PC-3 (cell line): ENCODE measurements around the gene PRR5L. TPM values are rescaled to one million over a fixed set of nuclear protein-coding genes. Genes with fewer than 3 reads are reported as not detected.

Experiments
- ATAC-seq: fragments of 200-7000 bp; cut with Tn5 transposase; 2 replicates; pipeline ENCODE4 v1.9.1; 2020; ENCODE audit warnings: mild to moderate bottlenecking, moderate library complexity
- BruUV-seq: library from RNA; stranded (reverse); fragments of 400-500 nt; replicated peaks from 2 replicates; lab custom pipeline; 2021; lab: Mats Ljungman, UMichigan
- CTCF ChIA-PET: fragments of 300-600 bp; sonication (Branson Sonifier 250); formaldehyde crosslinking; loops from one replicate; lab custom pipeline; 2022; ENCODE audit warnings: antibody characterized with exemption; lab: Charles Lee
- POLR2A ChIA-PET: fragments of 300-600 bp; sonication (Branson Sonifier 250); formaldehyde crosslinking; loops from one replicate; lab custom pipeline; 2022; ENCODE audit warnings: antibody characterized with exemption; ENCODE audit not compliant: unreplicated experiment; lab: Charles Lee
- DNase-seq: peaks from one replicate; pipeline ENCODE4 v3.0.0-alpha.2; 2015
- H2AFZ ChIP-seq: fragments of 300-600 bp; sonication (generic); 2 replicates; pipeline ENCODE4 v1.6.0; 2016; ENCODE audit warnings: antibody characterized with exemption, low read length
- H3F3A ChIP-seq: fragments of 300-600 bp; sonication (generic); one replicate; pipeline ENCODE4 v1.6.0; 2017; ENCODE audit warnings: antibody characterized with exemption, low read length, control low read depth, mild to moderate bottlenecking; ENCODE audit not compliant: unreplicated experiment
- H3K27ac ChIP-seq: fragments of 300-600 bp; sonication (generic); 2 replicates; pipeline ENCODE4 v1.5.1; 2016; ENCODE audit warnings: mild to moderate bottlenecking, low read length
- H3K27me3 ChIP-seq: fragments of 300-600 bp; sonication (generic); 2 replicates; pipeline ENCODE4 v1.6.1; 2016; ENCODE audit warnings: low read length, mixed read lengths
- H3K36me3 ChIP-seq: fragments of 300-600 bp; sonication (generic); 2 replicates; pipeline ENCODE4 v1.6.1; 2016; ENCODE audit warnings: low read depth, mixed run types, low read length, mixed read lengths
- H3K4me1 ChIP-seq: fragments of 300-600 bp; sonication (generic); 2 replicates; pipeline ENCODE4 v1.5.1; 2016; ENCODE audit warnings: low read length; ENCODE audit not compliant: insufficient read depth
- H3K4me2 ChIP-seq: fragments of 300-600 bp; sonication (generic); 2 replicates; pipeline ENCODE4 v1.6.0; 2016; ENCODE audit warnings: low read length
- H3K4me3 ChIP-seq: fragments of 300-600 bp; sonication (generic); 2 replicates; pipeline ENCODE4 v1.5.1; 2016; ENCODE audit warnings: mild to moderate bottlenecking, low read length, mixed read lengths
- H3K79me2 ChIP-seq: fragments of 300-600 bp; sonication (generic); 2 replicates; pipeline ENCODE4 v1.6.1; 2017; ENCODE audit warnings: low read length, mixed read lengths
- H3K9ac ChIP-seq: fragments of 300-600 bp; sonication (generic); 2 replicates; pipeline ENCODE4 v1.6.0; 2016; ENCODE audit warnings: mild to moderate bottlenecking, low read length
- H3K9me2 ChIP-seq: fragments of 300-600 bp; sonication (generic); replicated peaks from 2 replicates; pipeline ENCODE4 v1.6.1; 2016; ENCODE audit warnings: mixed run types, low read length, mixed read lengths
- H3K9me3 ChIP-seq: fragments of 300-600 bp; sonication (generic); 2 replicates; pipeline ENCODE4 v1.6.1; 2016; ENCODE audit warnings: low read length, mixed read lengths
- H4K20me1 ChIP-seq: fragments of 300-600 bp; sonication (generic); 2 replicates; pipeline ENCODE4 v1.6.1; 2016; ENCODE audit warnings: low read length, mixed read lengths
- CTCF ChIP-seq: fragments of 300-600 bp; sonication (generic); conservative IDR thresholded peaks from 2 replicates; pipeline ENCODE4 v1.5.1; 2017; ENCODE audit warnings: antibody characterized with exemption, low read depth, mild to moderate bottlenecking, low read length
- EZH2 ChIP-seq: fragments of 300-600 bp; sonication (generic); IDR thresholded peaks from one replicate; pipeline ENCODE4 v1.6.1; 2017; ENCODE audit warnings: antibody characterized with exemption, mild to moderate bottlenecking, low read length; ENCODE audit not compliant: unreplicated experiment
- EZH2phosphoT487 ChIP-seq: fragments of 300-600 bp; sonication (generic); IDR thresholded peaks from 2 replicates; pipeline ENCODE4 v1.6.1; 2018; ENCODE audit warnings: mild to moderate bottlenecking, antibody characterized with exemption, low read length, borderline replicate concordance
- intact Hi-C: fragments of 100-400 bp; cut with micrococcal nuclease; formaldehyde crosslinking; loops from 2 replicates; pipeline ENCODE4 v1.9.0; 2023
- total RNA-seq: library from RNA; depleted of rRNA; stranded (reverse); fragments of >200 nt; gene quantifications from 2 replicates; pipeline ENCODE4 v1.2.3, GENCODE V29; 2014

Gene PRR5L
- total RNA-seq, 1 experiment from 2014 or later: 4.7 TPM

GRCh38 chr11:36281850-36282249, 14.2 kb upstream of the PRR5L start:
- Histone ChIP-seq H3K9me3 (no peaks in the 10 kb centered on the region), H3K4me1 (no peaks in the 10 kb centered on the region), H3K9ac (no peak overlapping the region), H3F3A (no peaks in the 10 kb centered on the region), H3K79me2 (peaks cover 40% of the 10 kb centered on the region), H2AFZ (no peak overlapping the region), H4K20me1 (peaks cover 6% of the 10 kb centered on the region; the same call in 1 of the 2 replicates), H3K36me3 (no peaks in the 10 kb centered on the region), H3K27ac (no peak overlapping the region), H3K27me3 (no peaks in the 10 kb centered on the region), H3K4me2 (no peak overlapping the region), H3K4me3 (no peak overlapping the region), H3K9me2 (no peaks in the 10 kb centered on the region)
- ATAC-seq (no peak), DNase-seq (no peak)
- no peak for TF ChIP-seq CTCF
- TF ChIP-seq EZH2phosphoT487: no peak
- POLR2A ChIA-PET: no interaction called here
- CTCF ChIA-PET: interaction anchor here (0.9 kb wide), 1 partner anchor 23 kb away, joined by 3 read pairs; no protein-coding TSS in a partner anchor
- no TSS peak for BruUV-seq
- intact Hi-C loops: no loop called here

DNA sequence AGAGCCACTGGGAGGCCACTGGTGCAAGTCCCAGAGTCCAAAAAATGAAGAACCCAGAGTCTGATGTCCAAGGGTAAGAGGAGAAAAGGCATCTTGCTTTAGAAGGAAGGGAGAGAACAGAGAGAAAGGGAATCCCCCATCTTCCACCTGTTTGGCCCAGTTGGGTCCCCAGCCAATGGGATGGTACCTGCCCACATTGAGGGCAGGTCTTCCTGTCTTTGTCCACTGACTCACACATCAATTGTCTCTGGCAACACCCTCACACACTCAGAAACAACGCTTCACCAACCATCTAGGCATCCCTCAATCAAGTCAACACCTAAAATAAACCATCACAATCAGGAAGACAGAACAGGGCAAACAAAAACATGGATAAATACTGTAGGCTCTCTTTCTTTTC, 13.2 kb upstream of the PRR5L start:
- Histone ChIP-seq H3K4me1 (peaks cover 2% of the 10 kb centered on the region; the same call in 1 of the 2 replicates), H3K9me3 (no peaks in the 10 kb centered on the region), H3K4me3 (no peak overlapping the region), H3K27ac (no peak overlapping the region), H3K36me3 (no peaks in the 10 kb centered on the region), H3K4me2 (no peak overlapping the region), H4K20me1 (peaks cover 6% of the 10 kb centered on the region; the same call in 1 of the 2 replicates), H3K79me2 (peaks cover 40% of the 10 kb centered on the region), H3F3A (no peaks in the 10 kb centered on the region), H2AFZ (no peak overlapping the region), H3K9ac (no peak overlapping the region), H3K27me3 (no peaks in the 10 kb centered on the region), H3K9me2 (no peaks in the 10 kb centered on the region)
- no peak for TF ChIP-seq CTCF
- TF ChIP-seq EZH2phosphoT487: no peak
- TF ChIP-seq EZH2: no peak
- no peak for DNase-seq
- intact Hi-C loops: no loop called here
- POLR2A ChIA-PET: no interaction called here
- BruUV-seq: no TSS peak
- no peak for ATAC-seq
- CTCF ChIA-PET: no interaction called here

DNA sequence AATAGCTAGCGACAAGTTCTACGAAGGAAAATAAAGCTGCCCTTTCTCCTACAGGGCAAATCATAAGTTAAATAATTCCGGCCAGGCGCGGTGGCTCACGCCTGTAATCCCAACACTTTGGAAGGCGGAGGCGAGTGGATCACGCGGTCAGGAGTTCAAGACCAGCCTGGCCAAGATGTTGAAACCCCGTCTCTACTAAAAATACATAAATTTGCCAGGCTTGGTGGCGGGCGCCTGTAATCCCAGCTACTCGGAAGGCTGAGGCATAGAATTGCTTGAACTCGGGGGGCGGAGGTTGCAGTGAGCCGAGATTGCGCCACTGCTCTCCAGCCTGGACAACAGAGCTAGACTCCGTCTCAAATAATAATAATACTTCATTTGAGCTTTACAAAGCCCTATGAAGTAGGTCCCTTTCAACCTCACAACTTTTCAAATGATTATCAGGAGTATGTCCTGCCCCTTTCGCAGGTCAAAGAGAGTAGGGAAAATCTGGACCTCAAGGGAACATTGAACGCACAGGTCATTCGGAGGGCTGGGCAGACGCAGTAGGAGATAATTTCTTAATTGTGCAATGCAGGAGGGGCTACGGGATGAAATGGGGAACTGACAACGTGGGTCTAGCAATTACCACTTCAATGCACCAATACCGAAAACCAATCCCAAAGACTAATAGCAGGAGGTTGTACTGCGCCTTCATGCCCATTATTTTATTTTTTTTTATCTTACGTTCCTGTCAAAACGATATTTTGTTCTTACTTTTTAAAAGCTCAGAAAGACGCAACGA, 7.5 kb upstream of the PRR5L start:
- CTCF ChIA-PET: no interaction called here
- intact Hi-C loops: no loop called here
- peak overlapping the region; percentile 95 for H2AFZ ChIP-seq
- POLR2A ChIA-PET: interaction anchor here (0.7 kb wide), 1 partner anchor 51 kb away, joined by 3 read pairs; no protein-coding TSS in a partner anchor
- H4K20me1 ChIP-seq: no peaks in the 10 kb centered on the region
- no peaks in the 10 kb centered on the region for H3K27me3 ChIP-seq
- H3K9ac ChIP-seq: peak overlapping the region; percentile 70
- TSS peak; percentile 78 for BruUV-seq
- H3K4me3 ChIP-seq: peak overlapping the region; percentile 89
- H3K9me2 ChIP-seq: no peaks in the 10 kb centered on the region
- no peaks in the 10 kb centered on the region for H3K9me3 ChIP-seq
- H3F3A ChIP-seq: no peaks in the 10 kb centered on the region
- H3K36me3 ChIP-seq: no peaks in the 10 kb centered on the region; the same call in 1 of the 2 replicates
- no peak for TF ChIP-seq EZH2
- TF ChIP-seq CTCF: no peak
- TF ChIP-seq EZH2phosphoT487: no peak
- ATAC-seq (no peak), DNase-seq (no peak)
- peaks cover 8% of the 10 kb centered on the region; the same call in 1 of the 2 replicates for H3K4me1 ChIP-seq
- peaks cover 22% of the 10 kb centered on the region for H3K79me2 ChIP-seq
- H3K4me2 ChIP-seq: peak overlapping the region; percentile 94
- H3K27ac ChIP-seq: no peak overlapping the region
